HFFc6 (cell line): ENCODE results near the gene SKP1. TPM values are rescaled to one million over a fixed set of nuclear protein-coding genes. Genes with fewer than 3 reads are reported as not detected.

Experiments
- DNase-seq: peaks from one replicate; pipeline ENCODE4 v3.0.0-alpha.2; 2018
- H3K27ac Mint-ChIP-seq: 2 replicates; pipeline ENCODE4 v1.8.0; 2020; ENCODE audit warnings: mild to moderate bottlenecking, mixed read lengths
- H3K27me3 Mint-ChIP-seq: 2 replicates; pipeline ENCODE4 v1.8.0; 2021; ENCODE audit warnings: mild to moderate bottlenecking, moderate library complexity, mixed read lengths; ENCODE audit not compliant: insufficient read depth
- H3K36me3 Mint-ChIP-seq: 2 replicates; pipeline ENCODE4 v1.8.0; 2021; ENCODE audit warnings: low read depth, mixed read lengths
- H3K4me1 Mint-ChIP-seq: 2 replicates; pipeline ENCODE4 v1.8.0; 2020; ENCODE audit warnings: low read depth, mixed read lengths
- H3K4me3 Mint-ChIP-seq: 2 replicates; pipeline ENCODE4 v1.8.0; 2020; ENCODE audit warnings: mild to moderate bottlenecking, moderate library complexity, mixed read lengths
- H3K9me3 Mint-ChIP-seq: 2 replicates; pipeline ENCODE4 v1.8.0; 2020; ENCODE audit warnings: mild to moderate bottlenecking, mixed read lengths
- CTCF ChIP-seq: fragments of 200-600 bp; sonication (generic); IDR thresholded peaks from 2 replicates; pipeline ENCODE4 v1.5.0; 2021; ENCODE audit warnings: antibody characterized with exemption, mild to moderate bottlenecking
- total RNA-seq, 6 experiments: library from RNA; stranded (reverse); fragmentation: NEBNext Ultra II Directional; extraction: Animal tissue kit (Norgen Biotek cat#: 25700); gene quantifications; 2 replicates in 1 of 6; 3 replicates in 5 of 6; pipeline ENCODE4 v1.2.3, GENCODE V29; 2021

The SKP1 gene
- total RNA-seq, 6 experiments from 2014 or later, result 419 to 474 (median 442) TPM

- no peaks in the 10 kb centered on the region for H3K9me3 Mint-ChIP-seq
- DNase-seq, result no peak
- no peaks in the 10 kb centered on the region; the same call in none of the 2 replicates for H3K27me3 Mint-ChIP-seq
- H3K4me3 Mint-ChIP-seq, result no peak overlapping the region
- H3K36me3 Mint-ChIP-seq, result no peaks in the 10 kb centered on the region
- no peaks in the 10 kb centered on the region for H3K4me1 Mint-ChIP-seq
- H3K27ac Mint-ChIP-seq, result no peak overlapping the region
- no peak for TF ChIP-seq CTCF
These were observed 6.7 kb upstream of the SKP1 start for GRCh38 chr5:134183481-134183880.

- no peak for DNase-seq
- peak overlapping the region; percentile 96 for H3K4me3 Mint-ChIP-seq
- H3K36me3 Mint-ChIP-seq, result peaks cover 20% of the 10 kb centered on the region
- H3K4me1 Mint-ChIP-seq, result peaks cover 25% of the 10 kb centered on the region
- no peak for TF ChIP-seq CTCF
- H3K27ac Mint-ChIP-seq, result peak overlapping the region; percentile 98; the same call in 1 of the 2 replicates
- H3K27me3 Mint-ChIP-seq, result peaks cover 4% of the 10 kb centered on the region
- no peaks in the 10 kb centered on the region for H3K9me3 Mint-ChIP-seq
These were observed 1.3 kb upstream of the SKP1 start for GRCh38 chr5:134178096-134178419.

- peaks cover 4% of the 10 kb centered on the region for H3K27me3 Mint-ChIP-seq
- no peak for TF ChIP-seq CTCF
- H3K9me3 Mint-ChIP-seq, result no peaks in the 10 kb centered on the region
- H3K4me3 Mint-ChIP-seq, result peak overlapping the region; percentile 96
- peaks cover 25% of the 10 kb centered on the region for H3K4me1 Mint-ChIP-seq
- DNase-seq, result no peak
- H3K27ac Mint-ChIP-seq, result peak overlapping the region; percentile 98
- peaks cover 21% of the 10 kb centered on the region for H3K36me3 Mint-ChIP-seq
These were observed 782 bp upstream of the SKP1 start for GRCh38 chr5:134177369-134178095.

- peaks cover 4% of the 10 kb centered on the region for H3K27me3 Mint-ChIP-seq
- DNase-seq, result peak; percentile 25
- peaks cover 30% of the 10 kb centered on the region for H3K4me1 Mint-ChIP-seq
- H3K9me3 Mint-ChIP-seq, result no peaks in the 10 kb centered on the region
- H3K27ac Mint-ChIP-seq, result peak overlapping the region; percentile 98
- H3K4me3 Mint-ChIP-seq, result peak overlapping the region; percentile 96
- H3K36me3 Mint-ChIP-seq, result peaks cover 33% of the 10 kb centered on the region
- TF ChIP-seq CTCF, result no peak
These were observed 734 bp downstream of the SKP1 start for GRCh38 chr5:134175921-134176510.

GRCh38 chr5:134174841-134175839 lies 1.6 kb downstream of the SKP1 start:
- peaks cover 4% of the 10 kb centered on the region; the same call in 1 of the 2 replicates for H3K27me3 Mint-ChIP-seq
- no peaks in the 10 kb centered on the region for H3K9me3 Mint-ChIP-seq
- peak; percentile 19 for DNase-seq
- peak overlapping the region; percentile 98 for H3K27ac Mint-ChIP-seq
- H3K36me3 Mint-ChIP-seq, result peaks cover 33% of the 10 kb centered on the region
- H3K4me3 Mint-ChIP-seq, result peak overlapping the region; percentile 96
- no peak for TF ChIP-seq CTCF
- H3K4me1 Mint-ChIP-seq, result peaks cover 30% of the 10 kb centered on the region
